AG09319 (cell line): Measurements from ENCODE around the gene NFE2.

Experiments
- DNase-seq: peaks from one replicate; pipeline ENCODE4 v3.0.0-alpha.2; 2010; ENCODE audit warnings: low read depth; ENCODE audit errors: extremely low read depth
- CTCF ChIP-seq: IDR thresholded peaks from 2 replicates; pipeline ENCODE4 v1.5.1; 2011; ENCODE audit warnings: low read depth, mild to moderate bottlenecking, inconsistent platforms, low read length, moderate library complexity

Gene NFE2

GRCh38 chr12:54266852-54267251 is 34.0 kb downstream of the NFE2 start:
- no peak for DNase-seq
- TF ChIP-seq CTCF: no peak

GRCh38 chr12:54265364-54265812 is 35.4 kb downstream of the NFE2 start:
- no peak for TF ChIP-seq CTCF

DNA sequence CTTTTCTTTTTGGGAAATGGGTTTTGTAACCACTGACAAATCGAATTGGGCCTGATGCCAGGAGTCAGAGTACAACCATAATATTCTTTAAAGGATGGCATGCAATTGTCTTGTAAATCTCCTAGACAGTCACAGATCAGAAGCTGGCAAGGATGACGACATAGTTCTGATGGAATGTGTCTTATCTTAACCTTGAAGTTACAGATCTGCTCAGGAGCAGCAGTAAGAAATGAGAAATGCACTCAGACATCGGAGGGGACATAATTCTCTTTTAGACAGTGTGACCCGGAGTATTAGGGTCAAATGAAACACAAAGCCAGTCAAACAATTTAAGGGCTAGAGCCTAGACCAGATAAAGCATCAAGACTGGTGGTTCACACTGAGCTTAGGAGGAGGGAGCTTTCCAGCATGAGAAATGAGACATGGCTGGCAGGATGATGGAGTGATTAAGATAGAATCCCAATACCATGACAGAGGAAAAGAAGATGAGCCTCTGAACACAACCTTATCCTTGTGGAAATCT is 38.4 kb downstream of the NFE2 start:
- no peak for TF ChIP-seq CTCF
- no peak for DNase-seq

More at GRCh38 chr12:54265364-54265812, 35.4 kb downstream of the NFE2 start:
- DNase-seq: no peak

GRCh38 chr12:54261815-54262402 is 38.9 kb downstream of the NFE2 start:
- DNase-seq: no peak
- no peak for TF ChIP-seq CTCF

GRCh38 chr12:54259194-54260011 is 41.4 kb downstream of the NFE2 start:
- peak; percentile 77 for DNase-seq
- no peak for TF ChIP-seq CTCF

- TF ChIP-seq CTCF: no peak
- no peak for DNase-seq
Measured at GRCh38 chr12:54258201-54258681, 42.6 kb downstream of the NFE2 start.

- no peak for TF ChIP-seq CTCF
- no peak for DNase-seq
Measured at GRCh38 chr12:54257332-54257731, 43.5 kb downstream of the NFE2 start.
